HK-2 (cell line): ENCODE measurements around the gene MEAK7.

Experiments used
- DNase-seq: peaks from one replicate; pipeline ENCODE4 v3.0.0-alpha.2; 2018; ENCODE audit not compliant: unreplicated experiment

MEAK7 gene

DNA sequence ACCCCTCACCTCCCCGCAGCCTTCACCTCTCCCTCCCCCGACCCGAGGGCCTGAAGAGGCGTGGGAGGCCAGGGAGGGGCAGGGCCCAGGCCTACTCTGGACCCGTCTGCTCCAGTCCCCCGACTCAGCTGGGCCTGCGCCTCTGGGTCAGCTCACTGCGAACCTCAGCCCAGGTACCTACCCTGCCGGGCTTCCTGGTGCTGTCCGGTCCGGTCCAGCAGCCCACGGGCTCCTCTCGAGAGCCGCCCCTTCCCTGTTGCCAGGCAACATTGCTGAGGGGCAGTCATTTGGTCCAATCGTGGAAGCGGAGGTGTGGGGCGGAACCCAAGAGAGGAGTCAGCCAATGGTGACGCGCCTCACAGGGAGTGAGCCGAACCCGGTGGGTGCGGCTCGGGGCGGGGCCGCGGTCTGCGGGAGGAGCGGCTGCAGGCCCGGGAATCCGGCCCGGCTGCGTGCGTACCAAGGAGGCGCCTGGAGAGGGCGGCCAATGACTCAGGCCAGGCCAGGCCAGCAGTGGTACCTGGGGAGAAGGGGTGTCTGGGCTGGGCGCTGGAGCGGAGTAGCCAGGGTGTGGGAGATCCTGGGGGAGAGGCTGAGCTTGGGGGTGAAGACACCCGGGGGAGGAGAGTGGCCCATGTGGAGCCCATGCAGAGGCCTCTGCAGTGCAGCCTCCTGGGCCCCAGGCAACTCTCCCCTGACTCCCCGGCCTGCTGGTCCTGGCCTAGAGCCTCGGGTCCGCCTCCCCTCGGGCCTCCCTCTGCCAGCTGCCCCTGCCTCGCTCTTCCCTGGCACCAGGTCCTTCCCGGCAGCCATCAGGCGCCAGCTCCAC is at the start of gene MEAK7:
TSS of gene MEAK7 (minus strand) at position 240 of the 829 bp plus-strand sequence. CDS start 6,573 bp downstream, outside the sequence.
- DNase-seq = peak; percentile 99

DNA sequence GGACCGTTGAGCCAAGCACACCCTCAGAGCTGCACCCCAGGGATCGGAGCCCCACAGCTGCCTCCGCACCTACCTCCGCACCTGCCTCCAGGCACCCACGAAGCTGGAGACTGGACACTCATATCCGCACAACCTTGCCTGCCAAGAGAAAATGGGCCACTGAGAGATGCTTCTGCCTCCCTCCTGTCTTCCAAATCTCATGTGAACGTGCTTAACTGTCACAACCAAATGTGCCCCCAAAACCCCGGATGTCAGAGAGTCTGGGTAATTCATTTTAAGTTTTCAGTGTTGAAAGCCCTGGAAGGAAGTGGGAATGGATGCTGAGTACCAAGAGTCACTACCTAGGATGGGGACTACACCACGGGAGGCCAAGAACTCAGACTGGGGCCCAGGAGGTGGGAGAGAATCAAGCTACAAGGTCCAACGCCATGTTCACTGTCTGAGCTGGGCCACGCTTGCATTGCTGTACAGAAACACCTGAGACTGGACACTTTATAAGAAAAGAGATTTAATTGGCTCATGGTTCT is 49.5 kb upstream of the MEAK7 start:
- DNase-seq = no peak

DNA sequence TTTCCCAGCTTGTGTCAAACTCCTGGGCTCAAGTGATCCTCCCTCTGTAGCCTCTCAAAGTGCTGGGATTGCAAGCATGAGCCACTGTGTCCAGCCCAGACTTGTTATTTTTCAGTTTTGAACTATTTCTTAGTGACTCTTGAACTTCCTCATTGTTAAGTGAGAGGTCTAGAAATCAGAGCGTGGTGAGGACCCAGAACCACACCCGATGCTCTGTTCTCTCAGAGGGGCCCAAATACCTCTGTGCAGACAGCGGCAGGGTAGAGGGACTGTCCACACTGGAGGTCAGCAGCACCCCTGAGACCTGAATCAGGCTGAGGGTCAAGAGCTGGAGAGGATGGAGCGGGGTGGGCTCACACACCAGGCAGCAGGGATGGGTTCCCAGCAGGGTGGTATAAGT is 47.7 kb upstream of the MEAK7 start:
- no peak for DNase-seq

DNA sequence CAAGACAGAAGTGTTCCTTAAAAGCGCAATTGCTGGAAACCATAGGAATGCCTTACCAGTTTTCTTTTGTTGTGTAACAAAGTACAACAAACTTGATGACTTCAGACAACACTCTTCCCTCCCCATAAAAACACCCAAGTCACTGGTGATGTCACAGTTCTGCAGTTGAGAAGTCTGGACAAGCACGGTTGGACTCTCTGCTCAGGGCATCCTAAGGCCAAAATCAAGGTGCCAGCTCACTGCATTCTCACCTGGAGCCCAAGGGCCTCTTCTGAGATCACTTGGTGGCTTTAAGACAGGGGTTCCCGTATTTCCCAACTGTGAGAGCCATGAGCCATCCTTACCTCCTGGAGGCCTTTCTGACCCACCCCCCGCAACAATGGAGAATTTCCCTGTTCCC is 45.6 kb upstream of the MEAK7 start:
- no peak for DNase-seq

- DNase-seq = no peak
Measured at GRCh38 chr16:84548971-84549844, 44.7 kb upstream of the MEAK7 start.

DNA sequence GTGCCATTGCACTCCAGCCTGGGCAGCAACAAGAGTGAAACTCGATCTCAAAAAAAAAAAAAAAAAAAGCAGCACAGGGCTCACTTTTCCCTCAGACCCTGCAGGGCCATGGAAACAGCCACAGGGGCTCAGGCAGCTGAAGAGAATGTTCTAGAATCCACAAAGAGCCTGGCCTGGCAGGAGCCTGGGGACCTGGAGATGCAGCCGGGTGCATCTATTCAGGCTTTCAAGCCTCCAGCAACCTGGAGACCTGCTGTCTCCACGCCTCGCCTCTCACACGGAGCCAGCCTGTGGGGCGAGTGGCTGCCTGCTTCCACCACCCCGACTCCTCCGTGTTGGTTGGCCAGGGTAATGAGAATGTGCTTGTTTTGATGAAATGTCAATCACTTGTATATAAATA is 44.0 kb upstream of the MEAK7 start:
- DNase-seq = no peak

- DNase-seq = no peak
Measured at GRCh38 chr16:84547546-84548061, 43.1 kb upstream of the MEAK7 start.

- no peak for DNase-seq
Measured at GRCh38 chr16:84546669-84547545, 42.4 kb upstream of the MEAK7 start.

DNA sequence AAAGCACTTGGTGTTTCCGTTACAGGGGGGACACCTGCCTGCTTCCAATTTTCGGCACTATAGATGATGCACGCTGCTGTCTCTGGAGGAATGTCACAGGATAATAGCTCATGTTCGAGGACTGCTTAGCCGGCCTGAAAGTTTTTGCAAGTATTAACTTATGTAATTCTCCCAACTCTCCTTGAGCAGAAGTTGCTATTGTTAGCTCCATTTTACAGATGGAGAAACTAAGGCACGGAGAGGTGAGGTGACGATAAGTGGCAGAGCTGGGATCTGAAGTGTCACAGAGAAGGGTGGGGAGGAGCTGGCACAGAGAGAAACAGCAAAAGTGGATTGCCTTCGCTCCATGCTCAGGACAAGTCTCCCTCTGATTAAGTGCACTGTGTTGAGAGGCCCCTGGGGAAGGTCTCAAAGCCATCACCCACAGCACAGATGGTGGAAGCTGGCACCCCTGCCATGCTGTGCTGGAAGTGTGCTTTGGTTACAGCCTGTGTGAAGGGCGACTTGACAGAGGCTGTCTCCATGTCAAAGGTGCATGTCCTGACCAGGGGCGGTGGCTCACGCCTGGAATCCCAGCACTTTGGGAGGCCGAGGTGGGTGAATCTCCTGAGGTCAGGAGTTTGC is 40.8 kb upstream of the MEAK7 start:
- no peak for DNase-seq

GRCh38 chr16:84544031-84544773 is 39.7 kb upstream of the MEAK7 start:
- no peak for DNase-seq

- DNase-seq = no peak
Measured at GRCh38 chr16:84543253-84543652, 38.8 kb upstream of the MEAK7 start.

- DNase-seq = no peak
Measured at GRCh38 chr16:84541999-84542817, 37.7 kb upstream of the MEAK7 start.

DNA sequence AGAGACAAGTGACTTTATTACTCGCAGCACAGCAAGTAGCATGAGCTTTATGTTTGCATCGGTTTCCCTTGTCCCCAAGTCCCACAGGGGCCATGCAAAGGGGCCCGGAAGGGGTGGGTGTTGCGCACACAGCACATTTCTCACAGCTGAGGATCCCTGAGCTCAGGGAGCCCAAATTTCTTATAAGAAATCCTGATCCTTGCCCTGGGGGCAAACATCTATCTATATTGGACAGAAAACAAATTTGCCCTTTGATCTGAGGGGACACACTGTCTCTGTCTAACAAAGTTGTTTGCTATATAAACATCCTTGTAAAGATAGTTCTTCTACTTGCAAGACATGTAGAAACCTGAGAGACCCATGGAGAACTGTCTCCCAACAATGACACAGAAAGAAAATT is 35.7 kb upstream of the MEAK7 start:
- no peak for DNase-seq

GRCh38 chr16:84538222-84538840 is 33.9 kb upstream of the MEAK7 start:
- no peak for DNase-seq

- DNase-seq = no peak
Measured at GRCh38 chr16:84537491-84538151, 33.2 kb upstream of the MEAK7 start.

- no peak for DNase-seq
Measured at GRCh38 chr16:84535851-84536250, 31.4 kb upstream of the MEAK7 start.

GRCh38 chr16:84535408-84535807 is 30.9 kb upstream of the MEAK7 start:
- DNase-seq = no peak

DNA sequence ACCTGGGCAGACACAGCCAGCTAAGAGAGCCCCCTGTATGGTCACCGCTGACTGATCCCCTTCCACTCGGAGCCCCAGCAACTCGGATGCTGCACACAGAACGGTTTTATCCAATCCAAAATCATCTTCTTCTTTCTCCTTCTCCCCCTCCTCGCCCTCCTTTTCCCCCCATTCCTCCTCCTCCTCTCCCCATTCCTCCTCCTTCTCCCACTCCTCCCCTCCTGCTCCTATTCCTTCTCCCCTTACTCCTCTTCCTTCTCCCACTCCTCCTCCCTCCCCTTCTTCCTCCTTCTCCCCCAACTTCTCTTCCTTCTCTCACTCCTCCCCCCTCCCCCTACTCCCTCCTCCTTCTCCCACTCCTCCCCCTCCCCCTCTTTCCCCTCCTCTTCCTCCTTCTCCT is 30.4 kb upstream of the MEAK7 start:
- DNase-seq = no peak
